GM18526 (cell line): ENCODE data around the gene RANBP3.

Experiments
- POLR2A ChIP-seq: IDR thresholded peaks from 3 replicates; pipeline ENCODE4 v1.6.1; 2011; ENCODE audit not compliant: insufficient read length; ENCODE audit errors: extremely low read depth

The RANBP3 gene

GRCh38 chr19:5964816-5965565 lies 12.9 kb downstream of the RANBP3 start:
- TF ChIP-seq POLR2A, result no peak

- no peak for TF ChIP-seq POLR2A
Measured at GRCh38 chr19:5963855-5964254, 14.1 kb downstream of the RANBP3 start.

GRCh38 chr19:5961969-5962945 lies 15.7 kb downstream of the RANBP3 start:
- no peak for TF ChIP-seq POLR2A

GRCh38 chr19:5960005-5961001 lies 17.6 kb downstream of the RANBP3 start:
- no peak for TF ChIP-seq POLR2A

- no peak for TF ChIP-seq POLR2A
Measured at GRCh38 chr19:5959260-5960004, 18.5 kb downstream of the RANBP3 start.

GRCh38 chr19:5958851-5959122 lies 19.2 kb downstream of the RANBP3 start:
- TF ChIP-seq POLR2A, result no peak

GRCh38 chr19:5958074-5958850 lies 19.7 kb downstream of the RANBP3 start:
- no peak for TF ChIP-seq POLR2A

- no peak for TF ChIP-seq POLR2A
Measured at GRCh38 chr19:5957170-5957569, 20.8 kb downstream of the RANBP3 start.

GRCh38 chr19:5956728-5957127 lies 21.2 kb downstream of the RANBP3 start:
- TF ChIP-seq POLR2A, result no peak

GRCh38 chr19:5956323-5956722 lies 21.6 kb downstream of the RANBP3 start:
- no peak for TF ChIP-seq POLR2A

GRCh38 chr19:5955636-5955935 lies 22.4 kb downstream of the RANBP3 start:
- no peak for TF ChIP-seq POLR2A

GRCh38 chr19:5954293-5954692 lies 23.6 kb downstream of the RANBP3 start:
- TF ChIP-seq POLR2A, result no peak

GRCh38 chr19:5953680-5954213 lies 24.2 kb downstream of the RANBP3 start:
- TF ChIP-seq POLR2A, result no peak
